GDM1 (cell line): Measurements from ENCODE around the gene EIF2A.
"Not testable (repeated sequence)": the region's sequence is repeated elsewhere in the genome, so short reads cannot be mapped to it uniquely, and the experiment has no call there.

Source experiments
- DNase-seq: peaks from one replicate; lab custom pipeline; 2025; lab: John Stamatoyannopoulos, UW

EIF2A gene

GRCh38 chr3:150543531-150543930 is 3.1 kb upstream of the EIF2A start:
- no peak for DNase-seq

DNA sequence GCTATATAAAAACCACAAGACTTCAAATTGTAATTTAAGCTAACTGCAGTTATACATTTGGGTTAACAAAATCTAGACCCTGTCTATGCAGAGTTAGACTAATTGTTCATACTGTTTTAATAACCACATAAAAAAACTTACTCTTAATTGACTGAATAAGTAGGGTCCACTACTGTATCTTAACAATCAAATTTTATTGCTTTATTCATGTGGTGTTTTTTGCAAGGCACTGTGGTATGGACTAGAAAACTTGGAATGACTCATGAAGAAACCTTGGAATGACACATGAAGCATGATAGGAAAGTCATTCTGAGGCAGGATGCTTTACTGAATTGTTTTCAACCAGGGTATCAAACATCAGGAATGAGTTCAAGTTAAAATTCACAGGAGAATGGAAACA is 2.5 kb upstream of the EIF2A start:
- no peak for DNase-seq

DNA sequence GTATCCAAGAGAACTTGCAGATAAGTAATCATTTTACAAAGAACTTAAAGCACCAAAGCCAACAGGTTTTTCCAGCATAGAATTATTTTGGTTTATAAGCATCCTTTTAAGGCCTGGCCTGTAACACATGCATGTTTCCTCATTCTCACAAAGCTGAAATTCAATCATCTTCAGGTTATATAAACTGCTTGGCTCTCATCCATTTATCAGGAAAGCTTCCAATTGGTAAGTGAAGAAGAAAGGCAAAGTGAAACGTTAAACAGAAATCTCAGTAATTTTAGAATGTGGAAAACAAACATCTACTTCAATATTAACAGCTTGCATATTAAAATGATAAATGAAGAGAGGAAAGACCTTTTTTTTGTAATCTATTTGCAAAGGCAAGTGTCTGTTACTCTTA is 1.9 kb upstream of the EIF2A start:
- DNase-seq: no peak

DNA sequence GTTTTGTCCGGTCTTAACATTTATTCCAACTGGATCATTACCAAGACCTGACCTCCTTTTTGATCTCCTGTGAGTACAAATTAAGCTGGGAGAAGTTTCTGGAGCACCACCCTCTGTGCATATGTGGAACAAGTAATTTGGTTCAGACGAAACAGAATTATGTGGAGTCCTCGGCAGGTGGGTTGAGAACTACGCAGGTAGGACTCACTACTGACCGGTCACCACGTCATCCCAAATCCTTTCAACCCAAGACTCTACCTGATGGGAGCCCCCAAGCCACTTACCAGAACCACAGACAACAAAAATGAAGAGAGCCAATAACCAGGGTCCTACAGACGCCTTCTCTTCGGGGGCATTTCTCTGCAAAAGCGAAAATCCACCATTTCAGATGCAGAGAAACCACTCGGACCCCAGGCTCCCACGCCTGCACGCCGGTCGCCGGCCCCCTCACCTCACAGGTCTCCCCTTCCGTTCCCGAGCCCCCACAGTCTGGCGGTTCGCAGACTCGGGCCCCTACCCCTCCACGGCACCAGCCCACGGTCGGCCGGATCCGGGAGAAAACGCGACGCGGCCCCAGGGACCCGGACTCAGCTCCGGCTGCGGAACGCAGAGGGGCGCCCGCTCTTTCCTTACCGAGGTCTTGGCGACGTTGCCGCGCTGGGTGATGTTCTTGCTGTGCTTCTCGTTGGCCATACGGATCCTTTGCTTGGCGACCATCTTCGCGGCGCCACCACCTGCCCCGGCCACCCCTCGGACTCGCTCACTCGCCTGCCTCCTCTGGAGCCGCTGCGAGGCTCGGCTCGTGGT is 965 bp upstream of the EIF2A start:
- DNase-seq: peak; percentile 47

DNA sequence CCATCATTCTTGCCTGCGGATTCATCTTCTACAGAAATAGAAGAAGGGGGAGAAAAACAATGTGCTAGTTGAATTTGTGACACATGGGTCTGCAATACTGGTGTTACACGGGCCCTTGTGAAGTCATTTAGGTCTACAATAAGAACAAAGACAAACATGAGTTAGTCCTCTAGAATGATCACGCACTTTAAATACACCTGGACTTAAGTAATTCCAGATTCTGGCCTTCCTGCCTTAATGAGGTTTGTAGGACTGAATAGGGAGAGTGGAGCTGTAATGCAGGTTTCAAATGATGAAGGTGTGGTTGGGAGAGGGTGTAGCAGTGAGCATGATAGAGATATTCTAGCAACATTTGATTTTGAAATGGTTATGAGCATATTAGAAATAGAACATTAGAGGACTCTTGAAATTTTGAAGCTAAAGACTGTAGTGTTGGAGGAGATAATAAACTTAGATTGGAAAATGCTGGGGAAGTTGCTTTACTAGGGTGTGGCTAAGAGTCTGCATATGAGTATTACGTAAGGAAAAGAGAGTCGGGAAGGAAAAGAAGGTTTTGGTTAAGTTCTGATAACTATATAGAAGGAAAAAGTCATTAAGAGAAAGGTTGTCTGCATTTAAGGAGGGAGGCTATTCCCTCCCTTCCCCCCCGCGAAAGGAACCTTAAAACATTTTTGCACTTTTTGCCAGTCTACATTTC is 606 bp downstream of the EIF2A start:
- no peak for DNase-seq

GRCh38 chr3:150555859-150556436 is 9.4 kb downstream of the EIF2A start:
- DNase-seq: peak; percentile 2

- DNase-seq: no peak
These were observed 10.2 kb downstream of the EIF2A start for GRCh38 chr3:150556792-150557191.

DNA sequence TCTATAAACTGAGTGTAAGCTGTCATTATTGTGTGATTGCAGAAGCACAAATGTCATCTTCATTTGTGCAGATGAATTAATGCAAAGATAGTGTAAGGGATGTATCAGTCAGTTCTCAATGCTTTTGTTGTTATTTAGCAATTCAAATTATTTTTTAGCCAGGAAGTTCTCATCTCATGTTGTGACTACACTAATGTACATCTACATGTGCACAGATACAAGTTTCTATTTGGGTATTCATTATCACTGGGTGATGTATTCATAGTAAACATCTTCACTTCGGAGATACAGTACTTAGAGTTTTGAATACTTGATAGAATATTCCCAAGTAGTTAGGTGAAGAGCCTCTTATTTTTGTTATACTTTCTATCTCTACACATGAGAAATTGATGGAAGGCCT is 11.1 kb downstream of the EIF2A start:
- DNase-seq: no peak

GRCh38 chr3:150564243-150564642 is 17.7 kb downstream of the EIF2A start:
- DNase-seq: no peak

DNA sequence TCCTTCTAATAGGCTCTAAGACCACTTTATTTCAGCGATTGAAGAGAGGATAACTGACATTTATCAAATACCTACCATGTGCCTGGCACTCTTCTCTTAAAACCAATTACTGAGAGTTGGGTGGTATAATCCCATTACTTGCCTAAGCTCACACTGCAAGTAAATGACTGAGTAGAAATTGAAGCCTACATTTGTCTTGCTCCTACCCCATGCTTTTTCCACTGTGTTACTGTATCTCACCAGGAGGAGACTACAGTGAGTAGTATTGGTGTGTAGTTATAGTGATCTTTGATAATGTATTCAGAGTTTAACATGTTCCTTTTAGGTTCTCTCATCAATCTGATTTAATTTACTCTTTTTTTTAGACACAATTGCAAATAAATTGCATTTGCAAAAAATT is 20.7 kb downstream of the EIF2A start:
- DNase-seq: no peak

GRCh38 chr3:150577855-150578254 is 31.3 kb downstream of the EIF2A start:
- DNase-seq: no peak

- DNase-seq: no peak
These were observed 34.6 kb downstream of the EIF2A start for GRCh38 chr3:150581174-150581573.

DNA sequence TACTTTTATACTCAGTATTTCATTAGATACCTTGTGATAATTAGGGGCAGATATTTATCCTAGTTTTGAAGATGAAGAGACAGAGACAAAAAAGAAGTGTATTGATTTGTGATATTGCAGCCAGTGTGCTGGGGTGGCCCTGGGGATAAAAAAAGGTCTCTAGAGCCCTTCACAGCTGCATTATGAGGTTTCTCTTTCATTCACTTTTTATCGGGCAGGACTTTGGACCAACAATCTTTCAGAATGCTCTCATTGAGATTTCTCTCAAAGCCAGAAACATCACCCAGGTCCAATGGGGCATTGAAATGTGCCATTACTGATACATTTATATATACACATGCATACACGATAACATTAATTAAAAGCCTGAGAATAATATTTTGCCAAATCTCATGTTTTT is 36.0 kb downstream of the EIF2A start:
- DNase-seq: no peak

- DNase-seq: no peak
These were observed 36.4 kb downstream of the EIF2A start for GRCh38 chr3:150583028-150583427.

DNA sequence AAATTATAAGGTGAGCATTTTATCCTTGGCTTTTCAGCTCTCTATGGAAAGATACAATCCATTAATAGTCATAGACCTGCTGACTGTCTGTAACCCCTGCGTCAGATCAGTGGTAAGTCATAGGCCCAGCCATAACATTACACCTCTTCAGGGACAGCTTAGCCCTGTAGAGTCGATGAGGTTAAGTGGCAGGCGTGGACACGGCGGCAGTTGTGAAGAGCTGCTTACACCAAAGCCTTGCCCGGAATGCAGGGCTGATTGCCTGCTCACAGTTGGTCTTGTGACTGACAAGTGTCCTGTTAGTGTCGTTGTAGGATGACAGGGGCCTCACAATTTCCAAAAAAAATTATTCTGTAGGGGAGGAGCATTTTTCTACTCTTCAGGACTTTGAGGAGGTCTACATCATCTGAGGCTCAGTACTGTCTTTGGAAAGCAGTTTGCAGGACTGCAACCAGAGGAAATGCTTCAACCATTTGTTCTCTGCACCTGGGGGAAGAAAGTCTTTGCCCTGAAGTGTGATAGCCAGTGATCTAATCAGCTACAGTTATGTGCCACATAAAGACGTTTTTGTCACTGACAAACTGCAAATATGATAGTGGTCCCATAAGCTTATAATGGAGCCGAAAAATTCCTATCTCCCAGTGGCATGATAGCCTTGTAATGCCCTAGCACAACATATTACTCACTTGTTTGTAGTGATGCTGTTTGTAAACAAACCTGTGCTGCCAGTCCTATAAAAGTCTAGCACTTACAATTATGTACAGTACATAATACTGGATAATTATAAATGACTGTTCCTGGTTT is 41.6 kb downstream of the EIF2A start:
- no peak for DNase-seq

GRCh38 chr3:150589759-150590158 is 43.2 kb downstream of the EIF2A start:
- no peak for DNase-seq

DNA sequence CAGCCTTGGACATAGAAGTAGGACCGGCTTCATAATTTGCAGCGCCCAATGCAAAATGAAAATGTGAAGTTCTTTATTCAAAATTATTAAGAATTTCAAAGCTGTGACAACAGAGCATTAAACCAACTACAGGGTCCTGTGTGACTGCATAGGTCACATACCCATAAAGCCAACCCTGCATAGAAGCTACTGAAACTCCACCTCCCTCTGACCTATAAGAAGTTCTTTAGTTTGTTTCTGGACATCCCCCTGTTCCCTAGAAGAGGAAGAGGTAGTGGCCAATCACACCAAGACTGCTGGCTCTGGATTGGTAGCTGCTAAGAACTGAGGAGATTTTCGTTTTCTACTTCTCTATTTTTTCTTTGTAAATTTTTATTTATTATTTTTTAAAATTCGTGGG is 47.6 kb downstream of the EIF2A start:
- DNase-seq: no peak

- no peak for DNase-seq
These were observed 51.1 kb downstream of the EIF2A start for GRCh38 chr3:150597646-150598045.

DNA sequence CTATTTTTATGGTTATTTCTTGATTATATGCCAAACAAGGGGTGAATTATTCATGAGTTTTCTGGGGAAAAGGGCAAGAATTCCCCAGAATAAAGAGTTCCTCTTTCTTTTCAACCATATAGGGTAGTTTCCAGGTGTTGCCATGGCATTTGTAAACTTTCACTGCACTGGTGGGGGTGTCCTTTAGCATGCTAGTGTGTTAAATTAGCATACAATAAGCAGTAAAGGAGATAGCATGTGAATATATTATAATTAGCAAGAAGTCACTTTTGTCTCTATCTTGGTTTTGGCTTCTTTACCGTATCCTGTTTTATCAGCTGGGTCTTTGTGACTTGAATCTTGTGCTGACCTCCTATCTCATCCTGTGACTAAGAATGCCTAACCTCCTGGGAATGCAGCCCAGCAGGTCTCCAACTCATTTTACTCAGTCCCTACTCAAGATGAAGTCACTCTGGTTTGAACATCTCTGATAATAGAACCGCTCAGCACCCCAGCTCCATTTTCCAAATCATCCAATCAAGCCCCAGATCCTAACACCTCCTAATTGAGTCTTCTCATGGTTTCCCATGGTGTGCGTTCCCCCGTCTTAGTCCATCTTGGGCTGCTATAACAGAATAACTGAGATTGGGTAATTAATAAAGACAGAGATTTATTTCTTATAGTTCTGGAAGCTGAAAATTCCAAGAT is 53.2 kb downstream of the EIF2A start:
- no peak for DNase-seq

DNA sequence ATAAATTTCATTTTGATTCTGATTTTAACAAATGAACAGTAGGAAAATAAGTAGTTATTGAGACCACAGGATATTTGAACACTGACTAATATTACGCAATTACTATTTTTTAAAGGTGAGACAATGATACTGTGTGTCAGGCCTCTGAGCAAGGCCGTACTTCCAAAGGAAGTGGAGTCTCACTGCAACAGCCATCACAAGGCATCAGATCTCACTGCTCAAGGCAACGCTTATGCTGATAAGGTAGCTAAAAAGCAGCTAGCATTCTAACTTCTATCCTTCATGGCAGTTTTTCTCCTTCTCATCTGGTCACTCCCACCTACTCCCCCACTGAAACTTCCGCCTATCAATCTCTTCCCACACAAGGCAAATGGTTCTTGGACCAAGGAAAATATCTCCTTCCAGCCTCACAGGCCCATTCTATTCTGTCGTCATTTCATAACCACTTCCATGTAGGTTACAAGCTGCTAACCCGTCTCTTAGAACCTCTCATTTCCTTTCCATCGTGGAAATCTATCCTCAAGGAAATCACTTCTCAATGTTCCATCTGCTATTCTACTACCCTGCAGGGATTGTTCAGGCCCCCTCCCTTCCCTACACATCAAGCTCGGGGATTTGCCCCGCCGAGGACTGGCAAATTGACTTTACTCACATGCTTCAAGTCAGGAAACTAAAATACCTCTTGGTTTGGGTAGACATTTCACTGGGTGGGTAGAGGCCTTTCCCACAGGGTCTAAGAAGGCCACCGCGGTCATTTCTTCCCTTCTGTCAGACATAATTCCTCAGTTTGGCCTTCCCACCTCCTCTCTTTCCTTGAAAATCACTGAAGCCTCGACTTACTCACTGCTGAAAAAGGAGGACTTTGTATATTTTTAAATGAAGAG is 54.3 kb downstream of the EIF2A start:
- not testable (repeated sequence) for DNase-seq
